Measurements from ENCODE around the gene NUDT3.

DNA sequence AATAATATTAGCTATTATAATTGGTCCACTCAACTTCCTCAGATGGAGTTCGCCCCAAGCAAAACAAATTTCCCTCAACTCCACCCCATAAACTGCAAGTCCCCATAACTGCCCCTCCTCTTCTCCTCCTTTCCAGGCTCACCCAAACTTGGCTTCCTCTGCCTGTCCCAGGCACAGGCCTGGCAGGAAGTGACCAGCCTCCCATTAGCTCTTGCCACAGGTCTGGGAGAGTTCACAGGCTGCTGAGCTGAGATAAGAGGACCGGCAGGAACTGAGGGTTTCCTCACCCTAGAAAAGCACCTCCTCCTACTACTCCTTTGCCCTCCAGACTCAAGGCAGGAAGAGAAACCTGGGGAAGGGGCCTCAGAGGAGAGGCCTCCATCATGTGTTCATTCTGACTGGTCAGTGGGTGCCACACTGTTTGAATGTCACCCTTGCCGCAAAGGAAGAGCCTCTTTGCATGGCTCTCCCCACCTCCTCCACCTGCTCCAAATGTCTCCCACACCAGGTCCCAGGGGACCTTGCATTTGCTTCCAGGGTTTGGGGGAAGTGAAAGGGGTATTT lies 119.1 kb downstream of the NUDT3 start:
- TF ChIP-seq, protein P1, sequence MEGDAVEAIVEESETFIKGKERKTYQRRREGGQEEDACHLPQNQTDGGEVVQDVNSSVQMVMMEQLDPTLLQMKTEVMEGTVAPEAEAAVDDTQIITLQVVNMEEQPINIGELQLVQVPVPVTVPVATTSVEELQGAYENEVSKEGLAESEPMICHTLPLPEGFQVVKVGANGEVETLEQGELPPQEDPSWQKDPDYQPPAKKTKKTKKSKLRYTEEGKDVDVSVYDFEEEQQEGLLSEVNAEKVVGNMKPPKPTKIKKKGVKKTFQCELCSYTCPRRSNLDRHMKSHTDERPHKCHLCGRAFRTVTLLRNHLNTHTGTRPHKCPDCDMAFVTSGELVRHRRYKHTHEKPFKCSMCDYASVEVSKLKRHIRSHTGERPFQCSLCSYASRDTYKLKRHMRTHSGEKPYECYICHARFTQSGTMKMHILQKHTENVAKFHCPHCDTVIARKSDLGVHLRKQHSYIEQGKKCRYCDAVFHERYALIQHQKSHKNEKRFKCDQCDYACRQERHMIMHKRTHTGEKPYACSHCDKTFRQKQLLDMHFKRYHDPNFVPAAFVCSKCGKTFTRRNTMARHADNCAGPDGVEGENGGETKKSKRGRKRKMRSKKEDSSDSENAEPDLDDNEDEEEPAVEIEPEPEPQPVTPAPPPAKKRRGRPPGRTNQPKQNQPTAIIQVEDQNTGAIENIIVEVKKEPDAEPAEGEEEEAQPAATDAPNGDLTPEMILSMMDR (IDR thresholded peaks at IDR 0.05; ENCODE audit: insufficient read depth, low read depth, low read length) = no peak
- TF ChIP-seq EZH2 (IDR thresholded peaks at IDR 0.05; ENCODE audit: insufficient read depth, low read length) = no peak

Measured in astrocyte (in vitro differentiated cells and primary cell).